Stimulated activated CD4-positive, alpha-beta T cell treated with anti-CD3 and anti-CD28 coated beads, Interleukin-2, amount 100 ng/mL, for 4 hours (primary cell): Measurements from ENCODE around the gene SPATS2.
"Not testable (repeated sequence)": the region's sequence is repeated elsewhere in the genome, so short reads cannot be mapped to it uniquely, and the experiment has no call there.

Experiments
- DNase-seq: peaks from one replicate; pipeline ENCODE4 v3.0.0-alpha.2; 2020; ENCODE audit warnings: low read depth

Gene SPATS2

GRCh38 chr12:49352351-49352750, 14.9 kb upstream of the SPATS2 start:
- DNase-seq, result no peak

- no peak for DNase-seq
Measured at GRCh38 chr12:49355913-49356312, 11.3 kb upstream of the SPATS2 start.

- no peak for DNase-seq
Measured at GRCh38 chr12:49357103-49357678, 10.1 kb upstream of the SPATS2 start.

GRCh38 chr12:49358483-49359141, 8.7 kb upstream of the SPATS2 start:
- peak; percentile 36 for DNase-seq

GRCh38 chr12:49359671-49360070, 7.6 kb upstream of the SPATS2 start:
- no peak for DNase-seq

- DNase-seq, result no peak
Measured at GRCh38 chr12:49362077-49362476, 5.2 kb upstream of the SPATS2 start.

GRCh38 chr12:49364989-49365388, 2.3 kb upstream of the SPATS2 start:
- no peak for DNase-seq

GRCh38 chr12:49365542-49365941, 1.7 kb upstream of the SPATS2 start:
- DNase-seq, result no peak

GRCh38 chr12:49366096-49366651, 1.1 kb upstream of the SPATS2 start:
- DNase-seq, result no peak

- peak; percentile 72 for DNase-seq
Measured at GRCh38 chr12:49366652-49367380, 446 bp upstream of the SPATS2 start.

GRCh38 chr12:49368240-49368600, 958 bp downstream of the SPATS2 start:
- no peak for DNase-seq

GRCh38 chr12:49369411-49370145, 2.3 kb downstream of the SPATS2 start:
- DNase-seq, result no peak

- DNase-seq, result no peak
Measured at GRCh38 chr12:49370539-49370938, 3.3 kb downstream of the SPATS2 start.

- no peak for DNase-seq
Measured at GRCh38 chr12:49375406-49375805, 8.1 kb downstream of the SPATS2 start.

GRCh38 chr12:49377386-49377785, 10.1 kb downstream of the SPATS2 start:
- DNase-seq, result no peak

GRCh38 chr12:49380184-49380583, 12.9 kb downstream of the SPATS2 start:
- DNase-seq, result not testable (repeated sequence)

- peak; percentile 46 for DNase-seq
Measured at GRCh38 chr12:49388682-49389386, 21.6 kb downstream of the SPATS2 start.

- no peak for DNase-seq
Measured at GRCh38 chr12:49389387-49389703, 22.1 kb downstream of the SPATS2 start.

- DNase-seq, result no peak
Measured at GRCh38 chr12:49397000-49397399, 29.7 kb downstream of the SPATS2 start.

GRCh38 chr12:49400304-49400703, 33.0 kb downstream of the SPATS2 start:
- DNase-seq, result no peak

- no peak for DNase-seq
Measured at GRCh38 chr12:49403971-49404450, 36.7 kb downstream of the SPATS2 start.

GRCh38 chr12:49404956-49405355, 37.7 kb downstream of the SPATS2 start:
- no peak for DNase-seq
